Right kidney (tissue), 1 donor: ENCODE measurements around the gene LRP1B.
"Not testable (repeated sequence)": the region's sequence is repeated elsewhere in the genome, so short reads cannot be mapped to it uniquely, and the experiment has no call there.

ENCODE experiments used
- DNase-seq: peaks from one replicate; pipeline ENCODE4 v3.0.0-alpha.2; 2016

LRP1B gene

DNA sequence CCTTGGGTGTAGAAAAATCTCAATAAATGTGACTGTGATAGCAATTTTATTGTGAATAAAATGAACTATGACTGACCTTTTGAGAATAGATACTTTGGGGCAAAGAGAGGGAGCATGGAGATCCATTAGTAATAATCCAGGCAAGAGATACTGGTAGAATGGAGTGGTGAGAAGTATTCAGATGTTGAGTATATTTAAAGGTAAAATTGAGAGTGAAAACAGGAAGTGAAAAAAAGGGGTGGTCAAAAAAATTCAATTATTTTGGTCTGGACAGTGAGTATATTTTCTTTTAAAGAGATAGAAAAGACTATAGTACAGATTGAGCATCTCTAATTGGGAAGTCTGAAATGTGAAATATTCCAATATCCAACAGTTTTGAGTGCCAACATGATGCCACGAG is 1835.0 kb downstream of the LRP1B start:
- no peak for DNase-seq

DNA sequence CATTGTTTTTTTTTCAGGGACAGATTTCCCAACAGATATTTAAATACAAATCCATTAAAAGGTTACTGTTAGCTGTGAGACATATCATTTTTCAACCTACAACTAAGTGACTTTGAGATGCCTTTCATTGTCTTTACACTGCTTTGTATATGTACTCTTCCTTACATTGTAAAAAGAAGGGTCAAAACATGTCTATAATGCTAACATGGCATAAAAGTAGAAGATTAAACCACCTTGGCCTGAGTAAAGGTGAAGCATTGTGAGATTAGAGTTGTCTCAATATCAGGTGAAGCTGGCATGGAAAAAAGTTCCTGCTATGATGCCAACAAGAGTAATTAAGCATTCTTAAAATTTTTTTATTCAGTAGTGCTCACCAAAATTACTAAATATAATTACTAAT is 1842.1 kb downstream of the LRP1B start:
- no peak for DNase-seq

- no peak for DNase-seq
These were observed 1842.6 kb downstream of the LRP1B start for GRCh38 chr2:140288213-140288612.

GRCh38 chr2:140286377-140286776 is 1844.4 kb downstream of the LRP1B start:
- no peak for DNase-seq

GRCh38 chr2:140277344-140277743 is 1853.5 kb downstream of the LRP1B start:
- not testable (repeated sequence) for DNase-seq

DNA sequence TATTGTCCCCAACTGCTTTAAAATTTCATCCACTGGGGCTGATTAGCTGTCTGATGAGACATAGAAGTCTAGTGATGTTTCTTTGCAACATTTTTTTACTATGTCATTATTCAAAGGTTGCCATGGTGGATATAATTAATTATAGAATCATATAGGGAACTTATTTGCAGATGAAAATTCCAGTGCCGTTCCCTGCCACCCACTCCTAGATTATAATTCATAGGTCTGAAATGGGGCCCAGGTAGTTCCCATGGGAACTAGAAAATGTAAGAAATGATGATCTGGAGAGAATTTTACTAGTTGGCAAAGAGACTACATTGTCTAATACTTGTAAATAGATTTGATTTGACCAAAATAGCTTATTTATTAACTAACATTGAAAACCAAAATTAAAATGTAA is 1854.2 kb downstream of the LRP1B start:
- DNase-seq = no peak

GRCh38 chr2:140275427-140275826 is 1855.4 kb downstream of the LRP1B start:
- DNase-seq = no peak

DNA sequence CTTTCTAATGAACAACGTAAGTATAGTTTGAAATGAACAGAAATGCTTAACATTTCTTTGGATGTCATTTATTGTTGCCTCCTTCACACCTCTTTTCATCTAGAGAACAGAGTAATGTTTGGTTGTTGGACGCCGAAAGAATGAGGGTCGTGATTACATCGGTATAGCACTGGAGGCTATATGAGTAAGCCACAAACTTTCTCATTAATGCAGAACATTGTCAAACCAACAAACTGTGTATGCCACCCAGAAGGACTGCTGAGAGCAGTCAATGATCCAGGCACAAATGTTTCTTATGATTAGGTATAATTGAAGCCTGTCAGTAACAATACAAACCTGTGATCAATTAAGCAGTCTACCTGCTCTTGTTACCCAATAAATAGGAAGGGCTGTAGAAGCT is 1855.9 kb downstream of the LRP1B start:
- no peak for DNase-seq

GRCh38 chr2:140273958-140274357 is 1856.9 kb downstream of the LRP1B start:
- no peak for DNase-seq

GRCh38 chr2:140273408-140273807 is 1857.4 kb downstream of the LRP1B start:
- no peak for DNase-seq

- no peak for DNase-seq
These were observed 1860.6 kb downstream of the LRP1B start for GRCh38 chr2:140270224-140270623.

DNA sequence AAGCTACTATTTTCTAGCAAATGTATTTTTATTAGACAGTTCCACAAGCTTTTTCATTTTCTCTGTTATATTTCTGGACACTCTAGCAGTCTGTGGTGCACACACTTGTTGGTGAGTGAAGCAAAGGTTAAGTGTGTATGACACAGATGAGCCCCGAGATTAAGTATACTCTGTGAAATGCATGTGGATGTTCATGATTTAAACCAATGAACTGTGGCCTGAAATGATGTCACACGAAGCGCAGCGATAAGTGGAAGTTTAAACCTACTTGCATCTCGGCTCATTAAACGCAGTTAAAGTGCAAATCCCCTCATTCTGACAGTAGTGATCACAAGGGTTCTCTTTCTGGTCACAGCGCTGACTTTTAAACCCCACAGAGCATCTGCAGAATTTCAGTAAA is 1861.8 kb downstream of the LRP1B start:
- no peak for DNase-seq

DNA sequence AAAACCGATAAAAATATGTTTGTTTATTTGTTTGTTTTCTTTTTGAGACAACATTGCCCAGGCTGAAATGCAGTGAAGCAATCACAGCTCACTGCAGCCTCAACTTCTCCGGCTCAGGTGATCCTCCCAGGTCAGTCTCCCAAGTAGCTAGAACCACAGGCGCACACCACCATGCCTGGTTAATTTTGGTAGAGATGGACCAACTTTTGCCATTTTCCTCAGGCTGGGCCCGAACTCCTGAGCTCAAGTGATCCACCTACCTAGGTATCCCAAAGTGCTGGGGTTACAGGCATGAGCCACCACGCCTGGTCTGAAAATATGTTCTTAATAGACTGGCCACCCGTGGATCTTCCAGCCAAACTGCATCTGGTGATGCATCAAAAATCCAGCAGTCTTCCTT is 1867.9 kb downstream of the LRP1B start:
- DNase-seq = no peak

- no peak for DNase-seq
These were observed 1873.0 kb downstream of the LRP1B start for GRCh38 chr2:140257692-140258300.

DNA sequence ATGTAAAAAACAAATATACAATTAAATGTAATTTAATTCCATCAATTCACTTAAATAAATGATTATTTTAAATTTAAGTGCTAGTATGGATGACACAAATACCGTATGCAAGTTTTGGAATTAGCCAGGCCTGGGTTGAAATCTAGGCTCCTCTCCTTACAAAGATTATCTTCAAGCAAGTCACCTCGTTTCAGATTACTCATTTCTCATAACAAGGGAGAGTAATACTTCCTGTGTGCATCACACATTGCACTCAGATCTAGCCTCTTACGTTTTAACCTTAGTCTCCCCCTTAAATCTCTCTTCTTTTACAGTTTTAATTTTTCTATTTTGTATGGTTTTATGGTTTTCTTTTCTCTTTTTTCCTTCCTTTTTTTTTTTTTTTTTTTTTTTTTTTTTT is 1874.7 kb downstream of the LRP1B start:
- DNase-seq = no peak

DNA sequence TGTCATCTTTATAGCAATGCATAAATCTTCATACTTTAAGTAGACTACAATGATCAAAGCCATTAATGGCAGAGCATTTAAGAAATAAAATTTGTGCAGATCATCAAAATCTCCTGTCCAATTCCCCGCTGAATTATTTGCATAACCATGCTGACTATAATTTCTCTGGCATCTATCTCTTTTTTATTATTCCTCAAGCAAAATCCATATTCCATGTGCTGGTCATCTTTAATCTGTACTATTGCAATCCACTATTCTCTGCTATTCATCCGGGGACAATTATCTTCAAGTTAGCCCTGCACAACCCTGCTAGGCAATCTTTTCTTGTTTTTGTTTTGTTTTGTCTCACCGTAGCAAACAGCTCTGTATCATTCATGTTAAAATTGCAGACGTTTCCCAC is 1881.0 kb downstream of the LRP1B start:
- DNase-seq = no peak

DNA sequence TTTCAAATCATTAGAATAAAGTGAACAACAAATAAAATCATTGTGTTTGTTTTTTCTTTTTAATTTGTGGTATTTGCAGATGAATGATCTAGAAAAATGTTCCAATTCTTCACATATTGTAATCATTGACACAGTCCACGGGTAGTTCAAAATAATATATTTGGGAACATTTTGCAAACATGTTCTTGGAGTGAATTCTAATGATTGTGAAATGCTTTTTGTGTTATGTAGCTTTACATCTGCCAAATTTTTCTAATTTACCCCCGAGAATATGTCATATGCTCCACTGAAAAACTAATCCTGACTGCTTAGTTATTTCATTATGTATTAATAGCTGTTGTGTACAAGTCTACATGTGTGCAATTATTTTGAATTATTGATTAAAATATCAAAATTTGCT is 1882.2 kb downstream of the LRP1B start:
- DNase-seq = no peak

- DNase-seq = no peak
These were observed 1883.2 kb downstream of the LRP1B start for GRCh38 chr2:140247451-140248195.

- DNase-seq = no peak
These were observed 1883.9 kb downstream of the LRP1B start for GRCh38 chr2:140246957-140247356.

- DNase-seq = no peak
These were observed 1884.8 kb downstream of the LRP1B start for GRCh38 chr2:140246058-140246457.

DNA sequence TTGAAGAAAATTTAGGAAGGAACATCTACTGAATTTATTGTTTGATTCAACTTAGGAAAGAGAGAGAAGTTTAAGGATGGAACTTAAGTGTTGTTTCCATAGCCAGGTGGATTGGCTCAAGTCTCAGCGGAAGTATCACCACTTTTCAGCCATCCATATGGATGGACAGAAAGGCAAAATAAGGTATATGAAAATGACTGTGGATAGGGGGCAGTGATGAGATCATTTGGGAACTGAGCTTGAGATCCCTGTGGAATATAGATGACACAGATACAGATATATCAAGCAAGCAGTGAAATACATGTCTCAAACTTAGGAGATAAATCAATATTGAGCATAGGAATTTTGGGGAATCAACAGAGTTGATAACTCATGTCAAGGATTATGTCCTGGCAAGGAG is 1887.9 kb downstream of the LRP1B start:
- DNase-seq = no peak

- no peak for DNase-seq
These were observed 1896.7 kb downstream of the LRP1B start for GRCh38 chr2:140234116-140234515.

DNA sequence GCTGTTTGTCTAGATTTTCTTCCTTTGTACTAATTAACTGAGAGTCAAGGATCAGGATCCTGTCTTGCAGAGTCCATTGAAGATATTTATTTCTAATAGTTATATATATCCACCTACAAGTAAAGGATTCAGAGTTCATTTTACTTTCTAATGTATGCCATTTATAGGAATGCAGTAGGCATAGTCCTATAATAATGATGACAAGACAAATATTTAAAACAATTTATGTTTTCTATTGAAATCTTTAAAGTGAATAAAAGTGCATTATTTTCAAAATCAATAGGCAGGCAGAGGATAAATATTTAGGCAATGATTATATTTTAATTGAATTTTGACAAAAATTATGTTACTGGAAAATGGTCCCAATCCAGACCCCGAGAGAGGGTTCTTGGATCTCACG is 1919.9 kb downstream of the LRP1B start:
- DNase-seq = no peak

DNA sequence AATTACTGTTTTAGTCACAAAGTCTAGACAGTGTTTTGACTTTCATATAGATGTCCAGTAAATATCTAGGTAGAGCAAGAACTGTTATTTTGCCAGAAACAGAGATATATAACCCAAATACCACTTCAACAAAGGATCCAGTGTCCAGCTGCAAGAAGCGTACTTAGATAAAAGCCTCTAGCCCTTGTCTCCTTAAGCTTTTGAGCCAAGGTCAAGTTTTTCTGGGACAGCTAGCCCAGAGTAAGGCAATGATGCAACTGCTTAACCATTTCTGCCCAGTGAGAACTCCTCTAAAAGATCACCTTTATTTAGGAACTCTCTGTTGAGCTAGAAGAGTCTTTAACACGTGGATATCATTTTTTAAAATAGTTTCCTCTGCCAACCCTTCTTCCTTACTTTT is 1925.7 kb downstream of the LRP1B start:
- no peak for DNase-seq
